ENCODE results near the gene YARS1. TPM values are rescaled to one million over a fixed set of nuclear protein-coding genes. Genes with fewer than 3 reads are reported as not detected.

The YARS1 gene
- total RNA-seq, 2 experiments from 2014 or later = 250 to 267 TPM

- H3K4me1 Mint-ChIP-seq = no peaks in the 10 kb centered on the region
- peaks cover 18% of the 10 kb centered on the region for H3K27me3 Mint-ChIP-seq
- no peaks in the 10 kb centered on the region for H3K36me3 Mint-ChIP-seq
- H3K27ac Mint-ChIP-seq = no peak overlapping the region
- H3K9me3 Mint-ChIP-seq = no peaks in the 10 kb centered on the region
- no peak for DNase-seq
- no peak overlapping the region for H3K4me3 Mint-ChIP-seq
Observed at GRCh38 chr1:32736812-32737791, 80.1 kb downstream of the YARS1 start.

GRCh38 chr1:32733582-32734321, 83.4 kb downstream of the YARS1 start:
- Mint-ChIP-seq H3K9me3 (no peaks in the 10 kb centered on the region), H3K27ac (no peak overlapping the region), H3K4me1 (peaks cover 2% of the 10 kb centered on the region), H3K36me3 (no peaks in the 10 kb centered on the region), H3K27me3 (peaks cover 3% of the 10 kb centered on the region), H3K4me3 (no peak overlapping the region)
- no peak for DNase-seq

GRCh38 chr1:32729254-32730046, 87.7 kb downstream of the YARS1 start:
- Mint-ChIP-seq H3K27ac (no peak overlapping the region), H3K27me3 (peaks cover 11% of the 10 kb centered on the region), H3K4me1 (peaks cover 11% of the 10 kb centered on the region), H3K36me3 (no peaks in the 10 kb centered on the region), H3K4me3 (no peak overlapping the region), H3K9me3 (no peaks in the 10 kb centered on the region)
- no peak for DNase-seq

GRCh38 chr1:32728413-32729077, 88.6 kb downstream of the YARS1 start:
- no peaks in the 10 kb centered on the region for H3K36me3 Mint-ChIP-seq
- H3K4me1 Mint-ChIP-seq = peaks cover 11% of the 10 kb centered on the region
- H3K27me3 Mint-ChIP-seq = peaks cover 12% of the 10 kb centered on the region
- no peak overlapping the region for H3K4me3 Mint-ChIP-seq
- no peak for DNase-seq
- H3K9me3 Mint-ChIP-seq = no peaks in the 10 kb centered on the region
- H3K27ac Mint-ChIP-seq = no peak overlapping the region

- no peak for DNase-seq
- H3K27me3 Mint-ChIP-seq = peaks cover 12% of the 10 kb centered on the region
- no peaks in the 10 kb centered on the region for H3K36me3 Mint-ChIP-seq
- H3K9me3 Mint-ChIP-seq = no peaks in the 10 kb centered on the region
- H3K27ac Mint-ChIP-seq = no peak overlapping the region
- no peak overlapping the region for H3K4me3 Mint-ChIP-seq
- H3K4me1 Mint-ChIP-seq = peaks cover 11% of the 10 kb centered on the region
Observed at GRCh38 chr1:32727876-32728275, 89.3 kb downstream of the YARS1 start.

- peaks cover 19% of the 10 kb centered on the region for H3K27me3 Mint-ChIP-seq
- H3K4me3 Mint-ChIP-seq = no peak overlapping the region
- no peak for DNase-seq
- H3K9me3 Mint-ChIP-seq = no peaks in the 10 kb centered on the region
- H3K4me1 Mint-ChIP-seq = peaks cover 9% of the 10 kb centered on the region
- H3K36me3 Mint-ChIP-seq = no peaks in the 10 kb centered on the region
- no peak overlapping the region for H3K27ac Mint-ChIP-seq
Observed at GRCh38 chr1:32725615-32725982, 91.6 kb downstream of the YARS1 start.

Other genes starting within 250 kb of the YARS1 start
- gene ZBTB8OS, start 166.8 kb downstream of the YARS1 start, total RNA-seq = 10 to 100 TPM; 64.5 to 69.9 TPM
- gene RBBP4, start 166.2 kb downstream of the YARS1 start, total RNA-seq = 100 to 1,000 TPM; 313 to 317 TPM
- not detected for gene SYNC, start 114.6 kb downstream of the YARS1 start, total RNA-seq
- 10 to 100 TPM; 24.6 to 28.5 TPM for gene S100PBP, start 295 bp upstream of the YARS1 start, total RNA-seq
- not detected for gene FNDC5, start 53.6 kb upstream of the YARS1 start, total RNA-seq
- under 1 TPM in 1 of 2 experiments, not detected in 1; 0.29 TPM for gene HPCA, start 69.1 kb upstream of the YARS1 start, total RNA-seq
- gene TMEM54, start 84.0 kb upstream of the YARS1 start, total RNA-seq = 1 to 10 TPM; 1.2 to 1.4 TPM
- 10 to 100 TPM in 1 of 2 experiments, 1 to 10 TPM in 1; 8.8 to 10.2 TPM for gene RNF19B, start 147.5 kb upstream of the YARS1 start, total RNA-seq
- 100 to 1,000 TPM; 372 to 389 TPM for gene AK2, start 219.5 kb upstream of the YARS1 start, total RNA-seq